SK-N-SH treated with all-trans-retinoic acid at 6 μM for 48 hours (cell line): ENCODE measurements around the gene NRXN3.
A peak's percentile ranks its signal among the peaks of the same experiment; 100 is the strongest.

ENCODE experiments used
- ATAC-seq: fragments of 200-7000 bp; cut with Tn5 transposase; 3 replicates; pipeline ENCODE4 v1.9.1; 2020; ENCODE audit warnings: mild to moderate bottlenecking, moderate library complexity
- ARNTL ChIP-seq: fragments of 450-650 bp; formaldehyde crosslinking; IDR thresholded peaks from 2 replicates; pipeline ENCODE4 v1.5.0; 2020; ENCODE audit warnings: low read depth, mild to moderate bottlenecking, moderate library complexity, borderline replicate concordance
- BACH2 ChIP-seq: fragments of 250-450 bp; sonication (Bioruptor Pico); IDR thresholded peaks from 2 replicates; pipeline ENCODE4 v1.9.0; 2021; ENCODE audit warnings: mild to moderate bottlenecking, borderline replicate concordance
- CSDC2 ChIP-seq: fragments of 250-450 bp; sonication (Bioruptor Pico); IDR thresholded peaks from 2 replicates; pipeline ENCODE4 v1.5.0; 2020; ENCODE audit warnings: mild to moderate bottlenecking, moderate library complexity
- ISL1 ChIP-seq: fragments of 250-450 bp; sonication (Bioruptor Pico); IDR thresholded peaks from 2 replicates; pipeline ENCODE4 v2.1.2; 2022; ENCODE audit warnings: mild to moderate bottlenecking, moderate library complexity
- PPARA ChIP-seq: fragments of 250-450 bp; sonication (Bioruptor Pico); IDR thresholded peaks from 2 replicates; pipeline ENCODE4 v1.5.0; 2020; ENCODE audit warnings: mild to moderate bottlenecking, borderline replicate concordance
- RARB ChIP-seq: fragments of 250-450 bp; sonication (Bioruptor Pico); IDR thresholded peaks from 2 replicates; pipeline ENCODE4 v1.8.0; 2021; ENCODE audit warnings: mild to moderate bottlenecking, moderate library complexity
- SNAI2 ChIP-seq: fragments of 250-450 bp; sonication (Bioruptor Pico); IDR thresholded peaks from 2 replicates; pipeline ENCODE4 v1.5.0; 2020; ENCODE audit warnings: mild to moderate bottlenecking, moderate library complexity
- TCF4 ChIP-seq: fragments of 250-450 bp; sonication (Bioruptor Pico); IDR thresholded peaks from 2 replicates; pipeline ENCODE4 v1.8.0; 2021; ENCODE audit warnings: mild to moderate bottlenecking, moderate library complexity, borderline replicate concordance
- TOX ChIP-seq: fragments of 250-450 bp; sonication (Bioruptor Pico); IDR thresholded peaks from 2 replicates; pipeline ENCODE4 v1.8.0; 2021; ENCODE audit warnings: mild to moderate bottlenecking, moderate library complexity, borderline replicate concordance
- ZFP3 ChIP-seq: fragments of 250-450 bp; sonication (Bioruptor Pico); IDR thresholded peaks from 2 replicates; pipeline ENCODE4 v1.5.0; 2020; ENCODE audit warnings: mild to moderate bottlenecking, moderate library complexity
- ZFP30 ChIP-seq: fragments of 450-650 bp; formaldehyde crosslinking; IDR thresholded peaks from 2 replicates; pipeline ENCODE4 v1.5.0; 2022; ENCODE audit warnings: mild to moderate bottlenecking, moderate library complexity
- ZNF565 ChIP-seq: fragments of 450-650 bp; formaldehyde crosslinking; conservative IDR thresholded peaks from 2 replicates; pipeline ENCODE4 v1.5.0; 2020; ENCODE audit warnings: low read depth, mild to moderate bottlenecking, moderate library complexity
- ZNF8 ChIP-seq: fragments of 450-650 bp; formaldehyde crosslinking; IDR thresholded peaks from 2 replicates; pipeline ENCODE4 v1.5.0; 2020; ENCODE audit warnings: mild to moderate bottlenecking, moderate library complexity
- TF ChIP-seq, protein P1 (sequence below): fragments of 250-450 bp; sonication (Bioruptor Pico); IDR thresholded peaks from 2 replicates; pipeline ENCODE4 v1.5.1; 2020; ENCODE audit warnings: low read depth, mild to moderate bottlenecking, moderate library complexity
- TF ChIP-seq, protein P2 (sequence below): fragments of 250-450 bp; sonication (Bioruptor Pico); IDR thresholded peaks from 2 replicates; pipeline ENCODE4 v1.5.0; 2020; ENCODE audit warnings: mild to moderate bottlenecking, moderate library complexity
- TF ChIP-seq, protein P3 (sequence below): fragments of 250-450 bp; sonication (Bioruptor Pico); IDR thresholded peaks from 2 replicates; pipeline ENCODE4 v1.8.0; 2020; ENCODE audit warnings: mild to moderate bottlenecking, moderate library complexity, borderline replicate concordance
- TF ChIP-seq, protein P4 (sequence below): fragments of 250-450 bp; sonication (Bioruptor Pico); IDR thresholded peaks from 2 replicates; pipeline ENCODE4 v1.5.1; 2021; ENCODE audit warnings: mild to moderate bottlenecking, moderate library complexity

The NRXN3 gene

DNA sequence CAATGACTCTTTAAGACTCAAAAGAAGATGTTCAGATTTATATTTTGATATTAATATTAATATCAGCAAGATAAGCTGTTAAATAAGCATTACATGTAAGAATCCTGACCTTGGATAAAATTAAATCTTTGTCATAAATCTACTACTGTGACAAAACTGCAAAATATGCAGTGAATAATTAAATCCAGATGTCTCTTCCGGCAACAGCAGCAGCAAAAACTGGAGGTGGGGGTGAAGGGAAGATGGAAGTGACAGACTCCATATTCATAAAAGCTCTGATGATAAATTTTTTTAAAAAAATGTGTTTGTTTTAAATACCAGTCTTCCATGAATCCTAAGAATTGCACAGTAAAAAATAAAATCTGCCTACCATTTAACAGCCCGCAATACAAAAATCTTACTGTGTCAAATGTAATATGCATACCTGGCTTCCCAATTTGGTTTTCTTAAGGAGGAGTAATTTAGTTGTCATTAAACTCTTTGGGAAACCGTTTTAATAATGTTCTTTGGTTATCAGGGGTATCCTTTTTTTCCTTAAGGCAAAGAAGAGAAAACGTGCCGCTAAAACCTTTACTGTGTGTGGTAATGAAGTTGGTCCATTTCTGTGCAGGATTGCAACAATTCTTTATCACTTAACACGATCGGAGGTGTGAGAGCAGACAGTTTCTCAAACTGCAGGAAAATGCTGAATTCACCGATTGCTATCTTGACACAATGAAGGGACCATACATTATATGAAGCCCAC, 1562.9 kb downstream of the NRXN3 start:
- TF ChIP-seq ZFP30 (CRISPR knock-in tag): no peak
- no peak for TF ChIP-seq ARNTL
- peak; percentile 75 for TF ChIP-seq TCF4 (CRISPR knock-in tag)
- TF ChIP-seq ZNF8 (CRISPR knock-in tag): no peak
- no peak for TF ChIP-seq ZNF565 (CRISPR knock-in tag)
- TF ChIP-seq RARB (CRISPR knock-in tag): no peak
- TF ChIP-seq ISL1 (CRISPR knock-in tag): peak; percentile 24; the same call in 1 of the 2 replicates
- peak; percentile 60 for ATAC-seq

DNA sequence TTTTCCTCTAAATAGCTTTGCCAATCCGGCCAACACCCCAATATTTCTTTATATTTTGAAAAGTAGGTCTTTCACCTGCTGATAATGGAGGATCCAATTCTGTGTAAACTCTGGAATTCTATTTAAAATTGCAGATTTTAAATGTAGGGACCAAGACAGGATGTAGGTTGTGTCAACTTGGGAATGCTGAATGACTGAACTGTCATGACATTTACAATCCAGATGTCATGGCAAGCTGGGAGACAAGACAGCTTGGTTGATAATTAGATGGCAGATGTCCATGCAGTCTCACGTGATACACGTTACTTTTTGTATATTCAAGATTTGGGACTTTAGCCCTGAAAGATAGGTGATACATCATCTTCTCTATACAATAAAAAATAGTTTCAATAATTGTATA, 1564.0 kb downstream of the NRXN3 start:
- ATAC-seq: no peak
- TF ChIP-seq, protein P1, sequence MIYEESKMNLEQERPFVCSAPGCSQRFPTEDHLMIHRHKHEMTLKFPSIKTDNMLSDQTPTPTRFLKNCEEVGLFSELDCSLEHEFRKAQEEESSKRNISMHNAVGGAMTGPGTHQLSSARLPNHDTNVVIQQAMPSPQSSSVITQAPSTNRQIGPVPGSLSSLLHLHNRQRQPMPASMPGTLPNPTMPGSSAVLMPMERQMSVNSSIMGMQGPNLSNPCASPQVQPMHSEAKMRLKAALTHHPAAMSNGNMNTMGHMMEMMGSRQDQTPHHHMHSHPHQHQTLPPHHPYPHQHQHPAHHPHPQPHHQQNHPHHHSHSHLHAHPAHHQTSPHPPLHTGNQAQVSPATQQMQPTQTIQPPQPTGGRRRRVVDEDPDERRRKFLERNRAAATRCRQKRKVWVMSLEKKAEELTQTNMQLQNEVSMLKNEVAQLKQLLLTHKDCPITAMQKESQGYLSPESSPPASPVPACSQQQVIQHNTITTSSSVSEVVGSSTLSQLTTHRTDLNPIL (CRISPR knock-in tag): no peak
- TF ChIP-seq TCF4 (CRISPR knock-in tag) (no peak), ARNTL (no peak), ZFP3 (CRISPR knock-in tag) (no peak), PPARA (CRISPR knock-in tag) (no peak), BACH2 (CRISPR knock-in tag) (no peak), SNAI2 (CRISPR knock-in tag) (no peak), RARB (CRISPR knock-in tag) (no peak), ZNF8 (CRISPR knock-in tag) (no peak)
- TF ChIP-seq, protein P2, sequence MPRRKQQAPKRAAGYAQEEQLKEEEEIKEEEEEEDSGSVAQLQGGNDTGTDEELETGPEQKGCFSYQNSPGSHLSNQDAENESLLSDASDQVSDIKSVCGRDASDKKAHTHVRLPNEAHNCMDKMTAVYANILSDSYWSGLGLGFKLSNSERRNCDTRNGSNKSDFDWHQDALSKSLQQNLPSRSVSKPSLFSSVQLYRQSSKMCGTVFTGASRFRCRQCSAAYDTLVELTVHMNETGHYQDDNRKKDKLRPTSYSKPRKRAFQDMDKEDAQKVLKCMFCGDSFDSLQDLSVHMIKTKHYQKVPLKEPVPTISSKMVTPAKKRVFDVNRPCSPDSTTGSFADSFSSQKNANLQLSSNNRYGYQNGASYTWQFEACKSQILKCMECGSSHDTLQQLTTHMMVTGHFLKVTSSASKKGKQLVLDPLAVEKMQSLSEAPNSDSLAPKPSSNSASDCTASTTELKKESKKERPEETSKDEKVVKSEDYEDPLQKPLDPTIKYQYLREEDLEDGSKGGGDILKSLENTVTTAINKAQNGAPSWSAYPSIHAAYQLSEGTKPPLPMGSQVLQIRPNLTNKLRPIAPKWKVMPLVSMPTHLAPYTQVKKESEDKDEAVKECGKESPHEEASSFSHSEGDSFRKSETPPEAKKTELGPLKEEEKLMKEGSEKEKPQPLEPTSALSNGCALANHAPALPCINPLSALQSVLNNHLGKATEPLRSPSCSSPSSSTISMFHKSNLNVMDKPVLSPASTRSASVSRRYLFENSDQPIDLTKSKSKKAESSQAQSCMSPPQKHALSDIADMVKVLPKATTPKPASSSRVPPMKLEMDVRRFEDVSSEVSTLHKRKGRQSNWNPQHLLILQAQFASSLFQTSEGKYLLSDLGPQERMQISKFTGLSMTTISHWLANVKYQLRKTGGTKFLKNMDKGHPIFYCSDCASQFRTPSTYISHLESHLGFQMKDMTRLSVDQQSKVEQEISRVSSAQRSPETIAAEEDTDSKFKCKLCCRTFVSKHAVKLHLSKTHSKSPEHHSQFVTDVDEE (CRISPR knock-in tag): no peak
- TF ChIP-seq, protein P3, sequence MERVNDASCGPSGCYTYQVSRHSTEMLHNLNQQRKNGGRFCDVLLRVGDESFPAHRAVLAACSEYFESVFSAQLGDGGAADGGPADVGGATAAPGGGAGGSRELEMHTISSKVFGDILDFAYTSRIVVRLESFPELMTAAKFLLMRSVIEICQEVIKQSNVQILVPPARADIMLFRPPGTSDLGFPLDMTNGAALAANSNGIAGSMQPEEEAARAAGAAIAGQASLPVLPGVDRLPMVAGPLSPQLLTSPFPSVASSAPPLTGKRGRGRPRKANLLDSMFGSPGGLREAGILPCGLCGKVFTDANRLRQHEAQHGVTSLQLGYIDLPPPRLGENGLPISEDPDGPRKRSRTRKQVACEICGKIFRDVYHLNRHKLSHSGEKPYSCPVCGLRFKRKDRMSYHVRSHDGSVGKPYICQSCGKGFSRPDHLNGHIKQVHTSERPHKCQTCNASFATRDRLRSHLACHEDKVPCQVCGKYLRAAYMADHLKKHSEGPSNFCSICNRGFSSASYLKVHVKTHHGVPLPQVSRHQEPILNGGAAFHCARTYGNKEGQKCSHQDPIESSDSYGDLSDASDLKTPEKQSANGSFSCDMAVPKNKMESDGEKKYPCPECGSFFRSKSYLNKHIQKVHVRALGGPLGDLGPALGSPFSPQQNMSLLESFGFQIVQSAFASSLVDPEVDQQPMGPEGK (CRISPR knock-in tag): no peak
- TF ChIP-seq, protein P4, sequence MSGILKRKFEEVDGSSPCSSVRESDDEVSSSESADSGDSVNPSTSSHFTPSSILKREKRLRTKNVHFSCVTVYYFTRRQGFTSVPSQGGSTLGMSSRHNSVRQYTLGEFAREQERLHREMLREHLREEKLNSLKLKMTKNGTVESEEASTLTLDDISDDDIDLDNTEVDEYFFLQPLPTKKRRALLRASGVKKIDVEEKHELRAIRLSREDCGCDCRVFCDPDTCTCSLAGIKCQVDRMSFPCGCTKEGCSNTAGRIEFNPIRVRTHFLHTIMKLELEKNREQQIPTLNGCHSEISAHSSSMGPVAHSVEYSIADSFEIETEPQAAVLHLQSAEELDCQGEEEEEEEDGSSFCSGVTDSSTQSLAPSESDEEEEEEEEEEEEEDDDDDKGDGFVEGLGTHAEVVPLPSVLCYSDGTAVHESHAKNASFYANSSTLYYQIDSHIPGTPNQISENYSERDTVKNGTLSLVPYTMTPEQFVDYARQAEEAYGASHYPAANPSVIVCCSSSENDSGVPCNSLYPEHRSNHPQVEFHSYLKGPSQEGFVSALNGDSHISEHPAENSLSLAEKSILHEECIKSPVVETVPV (CRISPR knock-in tag): no peak
- TF ChIP-seq, all 23 proteins: peak for 0

DNA sequence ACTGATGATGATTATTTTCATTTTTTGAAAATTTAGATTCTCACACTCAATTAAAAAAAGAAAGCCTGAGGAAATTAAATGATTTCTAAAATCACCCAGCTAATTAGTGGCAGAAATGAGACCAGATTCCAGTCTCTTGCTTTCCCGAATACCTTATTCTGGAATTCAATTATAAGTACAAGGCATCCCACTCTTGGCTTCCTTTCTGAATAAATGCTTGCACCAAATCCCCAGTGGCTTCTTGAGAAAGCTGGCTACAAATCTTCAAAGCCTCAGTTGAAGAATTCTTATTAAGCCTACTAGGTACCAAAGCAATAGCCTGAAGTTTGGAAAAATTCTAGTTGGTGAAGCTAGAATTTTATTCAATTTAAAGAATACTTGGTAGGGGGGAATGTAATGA, 1564.5 kb downstream of the NRXN3 start:
- no peak for TF ChIP-seq ISL1 (CRISPR knock-in tag)
- TF ChIP-seq CSDC2 (CRISPR knock-in tag): no peak
- TF ChIP-seq PPARA (CRISPR knock-in tag): no peak
- TF ChIP-seq, protein P2 (CRISPR knock-in tag): no peak
- TF ChIP-seq TOX (CRISPR knock-in tag): no peak
- TF ChIP-seq, all 23 proteins: peak for 0

More for the DNA sequence above, 1564.5 kb downstream of the NRXN3 start:
- ATAC-seq: no peak
